Peyer's patch (tissue), 4 donors: Measurements from ENCODE around the gene CFAP97D1.

Source experiments
- POLR2A ChIP-seq, 2 donors: fragments of 450-650 bp; IDR thresholded peaks; one replicate each; pipeline ENCODE4 v1.5.1; 2017; ENCODE audit warnings: antibody characterized with exemption in 2 of 2, mild to moderate bottlenecking in 2 of 2, moderate library complexity in 2 of 2
- TF ChIP-seq, protein P1 (sequence below), 6 experiments: fragments of 450-650 bp in 4 of 6; fragments of 200-600 bp in 2 of 6; sonication (generic) in 1 of 6; IDR thresholded peaks; one replicate each; pipeline ENCODE4 v1.5.1; 2017 to 2019; ENCODE audit warnings: antibody characterized with exemption in 6 of 6, mild to moderate bottlenecking in 3 of 6, moderate library complexity in 1 of 6

DNA sequence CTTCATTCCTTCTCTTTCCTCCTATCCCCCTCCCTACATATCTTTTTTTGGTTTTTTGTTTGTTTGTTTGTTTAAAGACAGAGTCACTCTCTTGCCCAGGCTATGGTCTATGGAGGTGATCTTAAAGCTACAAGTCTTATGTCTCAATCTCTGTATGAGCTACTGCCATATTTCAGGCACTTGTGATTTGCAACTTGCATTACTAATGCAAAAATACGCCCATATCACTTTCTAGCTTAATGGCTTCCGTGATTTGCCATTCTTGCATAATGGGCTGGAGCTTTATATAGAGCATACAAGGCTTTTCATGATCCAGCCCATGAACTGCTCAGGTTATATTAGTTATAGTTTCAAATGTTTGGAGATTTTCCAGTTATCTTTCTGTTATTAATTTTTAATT lies 7.5 kb downstream of the CFAP97D1 start:
- TF ChIP-seq, protein P1, sequence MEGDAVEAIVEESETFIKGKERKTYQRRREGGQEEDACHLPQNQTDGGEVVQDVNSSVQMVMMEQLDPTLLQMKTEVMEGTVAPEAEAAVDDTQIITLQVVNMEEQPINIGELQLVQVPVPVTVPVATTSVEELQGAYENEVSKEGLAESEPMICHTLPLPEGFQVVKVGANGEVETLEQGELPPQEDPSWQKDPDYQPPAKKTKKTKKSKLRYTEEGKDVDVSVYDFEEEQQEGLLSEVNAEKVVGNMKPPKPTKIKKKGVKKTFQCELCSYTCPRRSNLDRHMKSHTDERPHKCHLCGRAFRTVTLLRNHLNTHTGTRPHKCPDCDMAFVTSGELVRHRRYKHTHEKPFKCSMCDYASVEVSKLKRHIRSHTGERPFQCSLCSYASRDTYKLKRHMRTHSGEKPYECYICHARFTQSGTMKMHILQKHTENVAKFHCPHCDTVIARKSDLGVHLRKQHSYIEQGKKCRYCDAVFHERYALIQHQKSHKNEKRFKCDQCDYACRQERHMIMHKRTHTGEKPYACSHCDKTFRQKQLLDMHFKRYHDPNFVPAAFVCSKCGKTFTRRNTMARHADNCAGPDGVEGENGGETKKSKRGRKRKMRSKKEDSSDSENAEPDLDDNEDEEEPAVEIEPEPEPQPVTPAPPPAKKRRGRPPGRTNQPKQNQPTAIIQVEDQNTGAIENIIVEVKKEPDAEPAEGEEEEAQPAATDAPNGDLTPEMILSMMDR (IDR thresholded peaks at IDR 0.05), result no peak
- no peak for TF ChIP-seq POLR2A (IDR thresholded peaks at IDR 0.05)
